PC-9 (cell line): ENCODE measurements around the gene PAXX. TPM values are rescaled to one million over a fixed set of nuclear protein-coding genes. Genes with fewer than 3 reads are reported as not detected.

ENCODE experiments used
- Bru-seq: library from RNA; stranded (reverse); fragments of 400-500 nt; gene quantifications from one replicate; lab custom pipeline; 2021; lab: Mats Ljungman, UMichigan
- BruChase-seq, 2 experiments: library from RNA; stranded (reverse); fragments of 400-500 nt; gene quantifications; one replicate each; lab custom pipeline; 2021; lab: Mats Ljungman, UMichigan
- BruUV-seq: library from RNA; stranded (reverse); fragments of 400-500 nt; replicated peaks from 2 replicates; lab custom pipeline; 2021; lab: Mats Ljungman, UMichigan
- CTCF ChIA-PET: fragments of 300-600 bp; sonication (Branson Sonifier 250); formaldehyde crosslinking; loops from one replicate; lab custom pipeline; 2022; ENCODE audit warnings: antibody characterized with exemption; lab: Charles Lee
- POLR2A ChIA-PET: fragments of 300-600 bp; sonication (Branson Sonifier 250); formaldehyde crosslinking; loops from one replicate; lab custom pipeline; 2022; ENCODE audit warnings: antibody characterized with exemption; ENCODE audit not compliant: unreplicated experiment; lab: Charles Lee
- DNase-seq, 2 experiments: peaks; one replicate each; pipeline versions ENCODE4 v3.0.0 to v3.0.0-alpha.2; 2015 to 2022; ENCODE audit warnings: mixed read lengths in 1 of 2
- H2AFZ ChIP-seq: fragments of 200-600 bp; sonication (generic); 2 replicates; pipeline ENCODE4 v1.8.1; 2017; ENCODE audit warnings: antibody characterized with exemption
- H3F3A ChIP-seq: fragments of 200-600 bp; sonication (generic); 2 replicates; pipeline ENCODE4 v1.8.1; 2017; ENCODE audit warnings: antibody characterized with exemption, mild to moderate bottlenecking, low read depth; ENCODE audit not compliant: insufficient read depth
- H3K27ac ChIP-seq: fragments of 200-600 bp; sonication (generic); 2 replicates; pipeline ENCODE4 v1.6.1; 2016; ENCODE audit warnings: mixed run types
- H3K27me3 ChIP-seq: fragments of 200-600 bp; sonication (generic); 2 replicates; pipeline ENCODE4 v1.6.1; 2016; ENCODE audit warnings: low read depth, mixed run types; ENCODE audit not compliant: insufficient read depth
- H3K36me3 ChIP-seq: fragments of 200-600 bp; sonication (generic); 2 replicates; pipeline ENCODE4 v1.6.1; 2016; ENCODE audit warnings: low read depth, mixed run types
- H3K4me1 ChIP-seq: fragments of 200-600 bp; sonication (generic); replicated peaks from 2 replicates; pipeline ENCODE4 v1.6.1; 2016; ENCODE audit warnings: mixed run types; ENCODE audit not compliant: insufficient read depth
- H3K4me2 ChIP-seq: fragments of 200-600 bp; sonication (generic); 2 replicates; pipeline ENCODE4 v1.6.1; 2017; ENCODE audit warnings: mixed run types
- H3K4me3 ChIP-seq: fragments of 200-600 bp; sonication (generic); 2 replicates; pipeline ENCODE4 v1.6.1; 2016; ENCODE audit warnings: mixed run types
- H3K79me2 ChIP-seq: fragments of 200-600 bp; sonication (generic); 2 replicates; pipeline ENCODE4 v1.6.1; 2017; ENCODE audit warnings: low read depth, mixed run types
- H3K9me2 ChIP-seq: fragments of 200-600 bp; sonication (generic); 2 replicates; pipeline ENCODE4 v1.8.1; 2017; ENCODE audit warnings: mild to moderate bottlenecking; ENCODE audit not compliant: insufficient read depth
- H3K9me3 ChIP-seq: fragments of 200-600 bp; sonication (generic); 2 replicates; pipeline ENCODE4 v1.8.1; 2016; ENCODE audit warnings: low read depth; ENCODE audit not compliant: insufficient read depth
- H4K20me1 ChIP-seq: fragments of 200-600 bp; sonication (generic); 2 replicates; pipeline ENCODE4 v1.8.1; 2017; ENCODE audit not compliant: insufficient read depth
- CTCF ChIP-seq: fragments of 200-600 bp; sonication (generic); conservative IDR thresholded peaks from 2 replicates; pipeline ENCODE4 v1.6.1; 2017; ENCODE audit warnings: mixed run types, antibody characterized with exemption, mild to moderate bottlenecking, moderate library complexity
- EZH2 ChIP-seq: fragments of 200-600 bp; sonication (generic); IDR thresholded peaks from 2 replicates; pipeline ENCODE4 v1.8.0; 2017; ENCODE audit warnings: antibody characterized with exemption, low read depth
- intact Hi-C: fragments of 100-400 bp; cut with micrococcal nuclease; formaldehyde crosslinking; loops from one replicate; pipeline ENCODE4 v1.10.0; 2022; ENCODE audit not compliant: unreplicated experiment
- long read RNA-seq: library from polyadenylated mRNA; stranded (forward); transcript quantifications from one replicate; pipeline ENCODE4 v2.0.0, GENCODE V29; 2022
- total RNA-seq: library from RNA; stranded (reverse); gene quantifications from 2 replicates; pipeline ENCODE4 v1.2.3, GENCODE V29; 2021

The PAXX gene
- 54.9 and 78.9 TPM in 2 replicates for total RNA-seq
- percentile 72 among the genes with signal in this experiment for Bru-seq, nascent RNA
- BruChase-seq, experiment 1, labeled RNA remaining after a 2-hour chase: percentile 63 among the genes with signal in this experiment
- BruChase-seq, experiment 2, labeled RNA remaining after a 6-hour chase: percentile 79 among the genes with signal in this experiment
- long read RNA-seq, transcript PAXX-208 (5 exons, 1,077 nt): minor isoform, 10 of 113 reads
- long read RNA-seq, transcript PAXX-201 (7 exons, 812 nt): major isoform, 23 of 113 reads
- long read RNA-seq, partial matches to known transcripts: 44 of 113 reads
- long read RNA-seq, other reads (novel, unspliced or antisense): 29 of 113 reads

- Histone ChIP-seq H3K27ac (peak within 1 kb of the TSS; percentile 42), H3K36me3 (no peaks in the 10 kb centered on the region), H3K4me1 (peaks cover 22% of the 10 kb centered on the region), H3K4me3 (peak within 1 kb of the TSS; percentile 88), H4K20me1 (no peaks in the 10 kb centered on the region; the same call in 1 of the 2 replicates), H3K4me2 (peak within 1 kb of the TSS; percentile 92), H2AFZ (peak within 1 kb of the TSS; percentile 95), H3K9me2 (no peaks in the 10 kb centered on the region), H3F3A (peaks cover 33% of the 10 kb centered on the region; the same call in 1 of the 2 replicates), H3K27me3 (no peaks in the 10 kb centered on the region), H3K9me3 (no peaks in the 10 kb centered on the region), H3K79me2 (peaks cover 7% of the 10 kb centered on the region; the same call in 1 of the 2 replicates)
- BruUV-seq: no TSS peak
- DNase-seq: peak; percentile 77 to 97
- TF ChIP-seq EZH2 (no peak), CTCF (no peak)
- ChIA-PET CTCF (interaction anchor here (0.7 to 1.0 kb wide), 3 partner anchors 8 to 44 kb away, joined by 5 to 22 read pairs (median 11); no protein-coding TSS in a partner anchor), POLR2A (interaction anchor here (0.5 to 1.3 kb wide), 9 partner anchors 14 to 270 kb away, joined by 3 to 25 read pairs (median 6); no protein-coding TSS in a partner anchor)
- intact Hi-C loops: no loop called here
These were observed at the start of gene PAXX for GRCh38 chr9:136991993-136992818. Gene PAXX (plus strand): TSS chr9:136992422. CDS start chr9:136992444, 22 bp downstream.

GRCh38 chr9:136942881-136943230 is 49.4 kb upstream of the PAXX start:
- H3K4me3 ChIP-seq: peak overlapping the region; percentile 87; the same call in 1 of the 2 replicates
- H3K79me2 ChIP-seq: peaks cover 18% of the 10 kb centered on the region
- H2AFZ ChIP-seq: no peak overlapping the region
- ChIA-PET POLR2A (no interaction called here), CTCF (no interaction called here)
- no TSS peak for BruUV-seq
- no peak for DNase-seq
- H3K27me3 ChIP-seq: no peaks in the 10 kb centered on the region
- H3K4me2 ChIP-seq: peak overlapping the region; percentile 95
- no peak overlapping the region for H3K27ac ChIP-seq
- no peaks in the 10 kb centered on the region for H3K9me2 ChIP-seq
- TF ChIP-seq CTCF (no peak), EZH2 (no peak)
- no peaks in the 10 kb centered on the region for H3K9me3 ChIP-seq
- intact Hi-C loops: loop anchor here (5.0 kb wide), 1 partner anchor 61 kb away; no protein-coding TSS in a partner anchor
- H3K4me1 ChIP-seq: peaks cover 7% of the 10 kb centered on the region; the same call in 1 of the 2 replicates
- H3K36me3 ChIP-seq: peaks cover 7% of the 10 kb centered on the region
- H4K20me1 ChIP-seq: no peaks in the 10 kb centered on the region; the same call in none of the 2 replicates
- peaks cover 16% of the 10 kb centered on the region; the same call in 1 of the 2 replicates for H3F3A ChIP-seq
